Keratinocyte (primary cell): ENCODE measurements around the gene SCUBE2. TPM values are rescaled to one million over a fixed set of nuclear protein-coding genes. Genes with fewer than 3 reads are reported as not detected.

ENCODE experiments used
- DNase-seq: peaks from one replicate; pipeline ENCODE4 v3.0.0-alpha.2; 2011; ENCODE audit warnings: low read depth, missing footprints, low spot score
- FAIRE-seq: peaks from 2 replicates; lab custom pipeline; 2011; peaks lifted over from hg19 to GRCh38; lab: Jason Lieb, UNC
- H2AFZ ChIP-seq: 2 replicates; pipeline ENCODE4 v1.6.0; 2012; ENCODE audit warnings: low read length, control low read depth, inconsistent platforms; ENCODE audit not compliant: control insufficient read depth
- H3K27ac ChIP-seq: 2 replicates; pipeline ENCODE4 v1.5.1; 2011; ENCODE audit warnings: low read length; ENCODE audit not compliant: control insufficient read depth, insufficient read depth
- H3K27me3 ChIP-seq: 3 replicates; pipeline ENCODE4 v1.6.0; 2011; ENCODE audit warnings: low read length; ENCODE audit not compliant: control insufficient read depth, insufficient read depth; ENCODE audit errors: extremely low read depth
- H3K36me3 ChIP-seq, 2 experiments: 2 replicates in 1 of 2; 3 replicates in 1 of 2; pipeline ENCODE4 v1.5.1; 2011; ENCODE audit warnings: low read length in 2 of 2, mild to moderate bottlenecking in 1 of 2; ENCODE audit not compliant: control insufficient read depth in 2 of 2, insufficient read depth in 2 of 2; ENCODE audit errors: extremely low read depth in 1 of 2
- H3K4me1 ChIP-seq: 3 replicates; pipeline ENCODE4 v1.5.1; 2011; ENCODE audit warnings: low read length; ENCODE audit not compliant: control insufficient read depth, insufficient read depth; ENCODE audit errors: extremely low read depth
- H3K4me2 ChIP-seq: 3 replicates; pipeline ENCODE4 v1.6.0; 2011; ENCODE audit warnings: low read depth, low read length; ENCODE audit not compliant: control insufficient read depth, insufficient read depth; ENCODE audit errors: extremely low read depth
- H3K4me3 ChIP-seq, 3 experiments: fragments of 200-600 bp in 1 of 3; sonication (generic) in 1 of 3; 2 replicates in 2 of 3; 3 replicates in 1 of 3; pipeline ENCODE4 v1.5.1; 2011 to 2016; ENCODE audit warnings: low read length in 3 of 3, mild to moderate bottlenecking in 3 of 3, control low read depth in 2 of 3, inconsistent platforms in 1 of 3, low read depth in 1 of 3, mixed read lengths in 1 of 3, mixed run types in 1 of 3, moderate library complexity in 1 of 3; ENCODE audit not compliant: control insufficient read depth in 2 of 3, insufficient read depth in 2 of 3; ENCODE audit errors: extremely low read depth in 1 of 3
- H3K79me2 ChIP-seq: 2 replicates; pipeline ENCODE4 v1.6.0; 2012; ENCODE audit warnings: low read length; ENCODE audit not compliant: control insufficient read depth, insufficient read depth
- H3K9ac ChIP-seq: 3 replicates; pipeline ENCODE4 v1.6.0; 2011; ENCODE audit warnings: low read length; ENCODE audit not compliant: control insufficient read depth, insufficient read depth; ENCODE audit errors: extremely low read depth
- H3K9me1 ChIP-seq: 3 replicates; pipeline ENCODE4 v1.6.0; 2011; ENCODE audit warnings: low read length; ENCODE audit not compliant: control insufficient read depth, insufficient read depth; ENCODE audit errors: extremely low read depth
- H3K9me3 ChIP-seq: 2 replicates; pipeline ENCODE4 v1.5.1; 2012; ENCODE audit warnings: low read depth, low read length; ENCODE audit not compliant: control insufficient read depth
- H4K20me1 ChIP-seq: 3 replicates; pipeline ENCODE4 v1.6.0; 2011; ENCODE audit warnings: low read length; ENCODE audit not compliant: control insufficient read depth, insufficient read depth; ENCODE audit errors: extremely low read depth
- CTCF ChIP-seq, 3 experiments: IDR thresholded peaks in 1 of 3; conservative IDR thresholded peaks in 1 of 3; optimal IDR thresholded peaks in 1 of 3; 2 replicates in 2 of 3; 3 replicates in 1 of 3; pipeline versions ENCODE3 to v1.5.1; 2011; ENCODE audit warnings: low read length in 3 of 3, mild to moderate bottlenecking in 3 of 3, moderate library complexity in 2 of 3, control low read depth in 1 of 3, inconsistent platforms in 1 of 3; ENCODE audit not compliant: insufficient read depth in 2 of 3; ENCODE audit errors: extremely low read depth in 1 of 3
- EZH2 ChIP-seq: IDR thresholded peaks from one replicate; pipeline ENCODE4 v1.6.1; 2012; ENCODE audit warnings: inconsistent platforms, mild to moderate bottlenecking, low read length, moderate library complexity
- dilution Hi-C: fragments of 300-500 bp; cut with MboI; formaldehyde crosslinking; loops from one replicate; pipeline ENCODE4 v1.7.0; 2020; ENCODE audit warnings: low sequenced_read_pairs; ENCODE audit not compliant: extremely low pct_ligation_motif_present
- polyA plus RNA-seq, 5 experiments: library from polyadenylated mRNA; depleted of rRNA in 3 of 5; stranded (reverse) in 3 of 5; stranded (forward) in 1 of 5; unstranded in 1 of 5; fragments of >200 nt; gene quantifications; 1 replicate in 1 of 5; 2 replicates in 3 of 5; 3 replicates in 1 of 5; pipeline versions ENCODE4 v1.2.1 to v1.2.3, GENCODE V29; 2011 to 2012; ENCODE audit warnings: missing spikeins in 2 of 5, low read depth in 1 of 5, low replicate concordance in 1 of 5

SCUBE2 gene
- polyA plus RNA-seq, 1 donor (not counting 4 experiments of a cell fraction or from before 2014, with no cell fraction given), result 1.5 TPM

- TF ChIP-seq EZH2 (no peak), CTCF (optimal IDR thresholded peaks at IDR 0.05 in 1 of 3, IDR thresholded peaks at IDR 0.05 in 1 of 3, conservative IDR thresholded peaks at IDR 0.05 in 1 of 3; ENCODE audit: extremely low read depth in 1 of 3, insufficient read depth in 2 of 3, low read length in 3 of 3) (no peak)
- H3K27ac ChIP-seq, result no peak overlapping the region
- H3K9ac ChIP-seq, result no peak overlapping the region
- H2AFZ ChIP-seq, result no peak overlapping the region
- DNase-seq, result no peak
- H3K27me3 ChIP-seq, result no peaks in the 10 kb centered on the region
- dilution Hi-C loops, result no loop called here
- no peaks in the 10 kb centered on the region for H3K36me3 ChIP-seq
- no peaks in the 10 kb centered on the region for H3K9me3 ChIP-seq
- H3K4me1 ChIP-seq, result no peaks in the 10 kb centered on the region
- H3K4me3 ChIP-seq, result no peak overlapping the region
- FAIRE-seq, result no peak
- no peak overlapping the region for H3K4me2 ChIP-seq
- H4K20me1 ChIP-seq, result no peaks in the 10 kb centered on the region
- H3K79me2 ChIP-seq, result no peaks in the 10 kb centered on the region
- H3K9me1 ChIP-seq, result no peaks in the 10 kb centered on the region
These were observed 41.4 kb downstream of the SCUBE2 start for GRCh38 chr11:9049959-9050358.

- no peak for FAIRE-seq
- H3K4me2 ChIP-seq, result no peak overlapping the region
These were observed 43.4 kb downstream of the SCUBE2 start for GRCh38 chr11:9047964-9048523.

More at GRCh38 chr11:9047964-9048523, 43.4 kb downstream of the SCUBE2 start:
- H3K9me1 ChIP-seq, result no peaks in the 10 kb centered on the region
- no peaks in the 10 kb centered on the region for H3K9me3 ChIP-seq
- H2AFZ ChIP-seq, result no peak overlapping the region
- H4K20me1 ChIP-seq, result no peaks in the 10 kb centered on the region
- H3K36me3 ChIP-seq, result no peaks in the 10 kb centered on the region
- H3K79me2 ChIP-seq, result no peaks in the 10 kb centered on the region
- H3K4me1 ChIP-seq, result no peaks in the 10 kb centered on the region
- TF ChIP-seq CTCF (optimal IDR thresholded peaks at IDR 0.05 in 1 of 3, IDR thresholded peaks at IDR 0.05 in 1 of 3, conservative IDR thresholded peaks at IDR 0.05 in 1 of 3; ENCODE audit: extremely low read depth in 1 of 3, insufficient read depth in 2 of 3, low read length in 3 of 3) (no peak), EZH2 (no peak)
- H3K27ac ChIP-seq, result no peak overlapping the region
- dilution Hi-C loops, result no loop called here
- no peak overlapping the region for H3K4me3 ChIP-seq
- H3K27me3 ChIP-seq, result no peaks in the 10 kb centered on the region
- H3K9ac ChIP-seq, result no peak overlapping the region
- no peak for DNase-seq
